ENCODE data around the gene SRD5A2.

The SRD5A2 gene

GRCh38 chr2:31515586-31515985 is 65.2 kb downstream of the SRD5A2 start:
- Histone ChIP-seq H2AFZ (ENCODE audit: low read depth, low read length) (no peak overlapping the region), H3K4me3 (ENCODE audit: low read length) (no peak overlapping the region), H3K36me3 (replicated peaks; ENCODE audit: low read depth, low read length) (no peaks in the 10 kb centered on the region), H3K4me2 (ENCODE audit: low read length) (no peak overlapping the region), H4K20me1 (ENCODE audit: insufficient read depth, low read length) (no peaks in the 10 kb centered on the region), H3K4me1 (ENCODE audit: low read length) (no peaks in the 10 kb centered on the region), H3K9ac (ENCODE audit: low read length) (no peak overlapping the region), H3K27ac (ENCODE audit: low read length) (no peak overlapping the region), H3K79me2 (ENCODE audit: low read length) (no peaks in the 10 kb centered on the region), H3K27me3 (ENCODE audit: low read depth, low read length) (0 out of 2 replicates have a peak, but pooled peaks cover 5% of the 10 kb centered on the region), H3K9me3 (ENCODE audit: insufficient read depth, low read length) (no peaks in the 10 kb centered on the region)
- no peak for TF ChIP-seq EZH2phosphoT487 (IDR thresholded peaks at IDR 0.05; ENCODE audit: low read depth)
- no peak for TF ChIP-seq CTCF (IDR thresholded peaks at IDR 0.05; ENCODE audit: low read depth, low read length)

GRCh38 chr2:31513553-31513952 is 67.2 kb downstream of the SRD5A2 start:
- no peak for TF ChIP-seq CTCF (IDR thresholded peaks at IDR 0.05; ENCODE audit: low read depth, low read length)
- TF ChIP-seq EZH2phosphoT487 (IDR thresholded peaks at IDR 0.05; ENCODE audit: low read depth) = no peak
- no peaks in the 10 kb centered on the region for H3K79me2 ChIP-seq (ENCODE audit: low read length)

GRCh38 chr2:31511376-31511775 is 69.4 kb downstream of the SRD5A2 start:
- TF ChIP-seq CTCF (IDR thresholded peaks at IDR 0.05; ENCODE audit: low read depth, low read length) = no peak
- TF ChIP-seq EZH2phosphoT487 (IDR thresholded peaks at IDR 0.05; ENCODE audit: low read depth) = no peak
- H3K36me3 ChIP-seq (replicated peaks; ENCODE audit: low read depth, low read length) = no peaks in the 10 kb centered on the region
- H3K27me3 ChIP-seq (ENCODE audit: low read depth, low read length) = peaks cover 7% of the 10 kb centered on the region; the same call in 1 of the 2 replicates
- no peaks in the 10 kb centered on the region for H3K79me2 ChIP-seq (ENCODE audit: low read length)
- H3K4me1 ChIP-seq (ENCODE audit: low read length) = no peaks in the 10 kb centered on the region
- no peak overlapping the region for H3K4me2 ChIP-seq (ENCODE audit: low read length)
- no peak overlapping the region for H3K4me3 ChIP-seq (ENCODE audit: low read length)
- H2AFZ ChIP-seq (ENCODE audit: low read depth, low read length) = no peak overlapping the region
- no peaks in the 10 kb centered on the region for H4K20me1 ChIP-seq (ENCODE audit: insufficient read depth, low read length)
- H3K27ac ChIP-seq (ENCODE audit: low read length) = no peak overlapping the region
- H3K9me3 ChIP-seq (ENCODE audit: insufficient read depth, low read length) = no peaks in the 10 kb centered on the region
- H3K9ac ChIP-seq (ENCODE audit: low read length) = no peak overlapping the region

More at GRCh38 chr2:31513553-31513952, 67.2 kb downstream of the SRD5A2 start:
- Histone ChIP-seq H4K20me1 (ENCODE audit: insufficient read depth, low read length) (no peaks in the 10 kb centered on the region), H3K4me2 (ENCODE audit: low read length) (no peak overlapping the region), H3K9ac (ENCODE audit: low read length) (no peak overlapping the region), H3K4me1 (ENCODE audit: low read length) (no peaks in the 10 kb centered on the region), H3K36me3 (replicated peaks; ENCODE audit: low read depth, low read length) (no peaks in the 10 kb centered on the region), H2AFZ (ENCODE audit: low read depth, low read length) (no peak overlapping the region), H3K27me3 (ENCODE audit: low read depth, low read length) (0 out of 2 replicates have a peak, but pooled peaks cover 5% of the 10 kb centered on the region), H3K4me3 (ENCODE audit: low read length) (no peak overlapping the region), H3K27ac (ENCODE audit: low read length) (no peak overlapping the region), H3K9me3 (ENCODE audit: insufficient read depth, low read length) (no peaks in the 10 kb centered on the region)

- no peak overlapping the region for H2AFZ ChIP-seq (ENCODE audit: low read depth, low read length)
- no peaks in the 10 kb centered on the region for H3K36me3 ChIP-seq (replicated peaks; ENCODE audit: low read depth, low read length)
- H3K27ac ChIP-seq (ENCODE audit: low read length) = no peak overlapping the region
- H3K4me1 ChIP-seq (ENCODE audit: low read length) = no peaks in the 10 kb centered on the region
- H4K20me1 ChIP-seq (ENCODE audit: insufficient read depth, low read length) = no peaks in the 10 kb centered on the region
- H3K4me3 ChIP-seq (ENCODE audit: low read length) = no peak overlapping the region
- H3K79me2 ChIP-seq (ENCODE audit: low read length) = no peaks in the 10 kb centered on the region
- H3K9ac ChIP-seq (ENCODE audit: low read length) = no peak overlapping the region
- H3K27me3 ChIP-seq (ENCODE audit: low read depth, low read length) = peaks cover 4% of the 10 kb centered on the region; the same call in 1 of the 2 replicates
- no peak for TF ChIP-seq CTCF (IDR thresholded peaks at IDR 0.05; ENCODE audit: low read depth, low read length)
- no peak for TF ChIP-seq EZH2phosphoT487 (IDR thresholded peaks at IDR 0.05; ENCODE audit: low read depth)
- H3K4me2 ChIP-seq (ENCODE audit: low read length) = no peak overlapping the region
- no peaks in the 10 kb centered on the region for H3K9me3 ChIP-seq (ENCODE audit: insufficient read depth, low read length)
Observed at GRCh38 chr2:31505111-31505510, 75.6 kb downstream of the SRD5A2 start.

All from OCI-LY3 (cell line).